ENCODE data around the gene PTPN6.

Gene PTPN6

DNA sequence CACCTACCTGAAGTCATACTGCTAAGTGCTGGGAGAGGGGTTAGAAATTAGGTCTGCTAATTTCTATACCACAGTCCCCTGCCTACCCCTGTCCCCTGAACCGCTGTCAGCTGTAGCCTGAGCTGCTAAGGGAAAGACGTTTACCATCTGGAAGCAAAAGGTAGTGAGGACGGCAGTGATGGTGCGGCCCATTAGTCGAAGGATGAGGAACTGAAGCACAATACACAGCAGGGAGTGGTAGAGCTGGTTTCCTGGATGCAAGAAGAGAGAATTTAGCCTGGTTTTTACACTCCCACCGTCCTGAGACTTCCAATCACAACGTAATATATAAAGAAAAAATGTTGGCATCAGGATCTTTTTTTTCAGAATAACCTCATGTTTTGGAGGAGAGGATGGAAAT, 31.4 kb downstream of the PTPN6 start:
- H3K4me3 ChIP-seq (ENCODE audit: low read length) = no peak overlapping the region
- no peak overlapping the region for H3K27ac ChIP-seq (ENCODE audit: low read length)
- no peaks in the 10 kb centered on the region for H3K9me3 ChIP-seq (ENCODE audit: control insufficient read depth, low read depth, low read length)
- no peak overlapping the region for H3K9ac ChIP-seq (ENCODE audit: low read length)
- peaks cover 42% of the 10 kb centered on the region for H3K36me3 ChIP-seq (ENCODE audit: control insufficient read depth, low read depth, low read length)
- no peaks in the 10 kb centered on the region for H3K27me3 ChIP-seq (ENCODE audit: control insufficient read depth, insufficient read depth, low read length)
- no peaks in the 10 kb centered on the region for H3K4me1 ChIP-seq (ENCODE audit: control insufficient read depth, low read depth, low read length)

- Histone ChIP-seq H3K27ac (ENCODE audit: low read length) (no peak overlapping the region), H3K9me3 (ENCODE audit: control insufficient read depth, low read depth, low read length) (no peaks in the 10 kb centered on the region), H3K4me1 (ENCODE audit: control insufficient read depth, low read depth, low read length) (no peaks in the 10 kb centered on the region), H3K4me3 (ENCODE audit: low read length) (no peak overlapping the region), H3K9ac (ENCODE audit: low read length) (no peak overlapping the region), H3K36me3 (ENCODE audit: control insufficient read depth, low read depth, low read length) (peaks cover 10% of the 10 kb centered on the region), H3K27me3 (ENCODE audit: control insufficient read depth, insufficient read depth, low read length) (no peaks in the 10 kb centered on the region)
Measured at GRCh38 chr12:6987956-6988553, 36.9 kb downstream of the PTPN6 start.

DNA sequence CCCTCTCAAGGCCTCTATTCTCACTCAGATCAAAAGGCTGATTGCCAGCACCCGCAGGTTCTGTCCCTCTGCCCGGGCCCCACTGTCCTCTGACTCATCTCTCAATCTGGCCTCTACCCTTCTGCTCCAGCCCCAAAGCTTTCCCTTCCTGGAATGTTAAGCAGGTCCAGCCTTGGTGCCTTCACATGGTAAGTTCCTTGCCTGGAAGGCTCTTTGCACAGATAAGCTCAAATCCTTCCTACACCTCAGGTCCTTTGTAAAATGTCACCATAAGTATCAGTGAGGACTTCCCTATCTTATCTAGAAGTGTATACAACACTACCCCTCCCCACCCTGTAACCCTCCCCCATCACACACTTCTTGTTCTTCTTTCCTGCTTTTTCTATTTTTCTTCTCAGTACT, 44.9 kb downstream of the PTPN6 start:
- H3K36me3 ChIP-seq (ENCODE audit: control insufficient read depth, low read depth, low read length) = peaks cover 15% of the 10 kb centered on the region
- no peak overlapping the region for H3K27ac ChIP-seq (ENCODE audit: low read length)
- no peak overlapping the region for H3K9ac ChIP-seq (ENCODE audit: low read length)
- H3K9me3 ChIP-seq (ENCODE audit: control insufficient read depth, low read depth, low read length) = no peaks in the 10 kb centered on the region
- no peaks in the 10 kb centered on the region for H3K4me1 ChIP-seq (ENCODE audit: control insufficient read depth, low read depth, low read length)
- H3K4me3 ChIP-seq (ENCODE audit: low read length) = no peak overlapping the region
- H3K27me3 ChIP-seq (ENCODE audit: control insufficient read depth, insufficient read depth, low read length) = no peaks in the 10 kb centered on the region

- Histone ChIP-seq H3K27me3 (ENCODE audit: control insufficient read depth, insufficient read depth, low read length) (no peaks in the 10 kb centered on the region), H3K36me3 (ENCODE audit: control insufficient read depth, low read depth, low read length) (peaks cover 15% of the 10 kb centered on the region), H3K9ac (ENCODE audit: low read length) (no peak overlapping the region), H3K4me3 (ENCODE audit: low read length) (no peak overlapping the region), H3K9me3 (ENCODE audit: control insufficient read depth, low read depth, low read length) (no peaks in the 10 kb centered on the region), H3K4me1 (ENCODE audit: control insufficient read depth, low read depth, low read length) (no peaks in the 10 kb centered on the region), H3K27ac (ENCODE audit: low read length) (no peak overlapping the region)
Measured at GRCh38 chr12:6998715-6999451, 47.7 kb downstream of the PTPN6 start.

DNA sequence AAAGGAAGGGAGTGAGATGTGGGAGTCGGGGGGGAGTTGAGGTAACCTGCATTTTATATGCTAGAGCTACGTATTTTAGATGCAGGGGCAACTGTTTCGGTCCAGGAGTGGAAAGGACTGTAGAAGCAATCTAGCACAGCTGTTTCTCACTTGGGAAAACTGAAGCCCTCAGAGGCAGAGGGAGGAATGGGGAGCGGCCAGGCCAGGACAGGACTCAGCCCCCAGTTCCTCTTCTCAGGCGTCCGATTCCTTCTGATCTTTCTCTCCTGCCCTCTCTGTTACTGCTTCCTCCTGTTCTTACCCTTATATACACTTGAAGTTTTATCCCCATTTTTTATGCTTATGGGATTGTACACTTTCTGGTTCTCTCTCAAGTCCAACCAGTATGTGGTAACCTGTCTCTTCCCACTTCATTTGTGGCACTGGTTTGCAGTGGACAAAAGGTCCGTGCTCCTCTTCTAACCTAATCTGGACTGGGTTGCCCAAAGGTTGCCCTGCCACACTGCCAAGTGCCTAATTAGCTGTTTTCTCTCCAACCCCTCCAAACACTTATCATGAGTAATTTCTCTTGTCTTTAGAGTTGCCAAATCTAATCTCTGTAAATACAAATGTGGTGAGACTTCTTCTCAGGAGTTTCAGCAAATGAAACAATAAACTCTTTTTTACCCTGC, 50.9 kb downstream of the PTPN6 start:
- Histone ChIP-seq H3K9me3 (ENCODE audit: control insufficient read depth, low read depth, low read length) (no peaks in the 10 kb centered on the region), H3K4me3 (ENCODE audit: low read length) (no peak overlapping the region), H3K9ac (ENCODE audit: low read length) (no peak overlapping the region), H3K27ac (ENCODE audit: low read length) (no peak overlapping the region), H3K4me1 (ENCODE audit: control insufficient read depth, low read depth, low read length) (no peaks in the 10 kb centered on the region), H3K36me3 (ENCODE audit: control insufficient read depth, low read depth, low read length) (peaks cover 9% of the 10 kb centered on the region), H3K27me3 (ENCODE audit: control insufficient read depth, insufficient read depth, low read length) (no peaks in the 10 kb centered on the region)

DNA sequence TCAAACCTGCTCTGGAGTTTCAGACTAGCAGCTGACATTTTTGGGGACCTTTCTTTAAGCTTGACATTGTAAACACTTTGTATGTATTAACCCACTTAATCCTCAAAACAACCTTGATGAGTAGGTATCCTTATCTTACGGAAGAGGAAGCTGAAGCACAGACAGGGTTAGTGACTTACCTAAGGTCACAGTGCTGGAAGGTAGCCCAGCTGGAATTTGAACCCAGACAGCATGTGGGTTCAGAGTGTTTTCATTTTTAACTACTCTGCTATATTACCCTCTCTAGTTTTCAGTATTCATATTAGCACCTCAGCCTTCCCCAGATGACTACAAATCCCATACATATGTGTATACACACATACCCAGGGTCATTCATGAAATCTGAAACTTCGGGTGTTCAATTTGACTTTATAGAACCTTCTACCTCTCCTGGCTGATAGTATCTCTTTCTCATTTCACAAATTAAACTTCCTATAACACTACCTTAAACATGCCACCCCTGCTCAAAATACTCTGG, 53.2 kb downstream of the PTPN6 start:
- H3K9me3 ChIP-seq (ENCODE audit: control insufficient read depth, low read depth, low read length) = no peaks in the 10 kb centered on the region
- no peak overlapping the region for H3K9ac ChIP-seq (ENCODE audit: low read length)
- peaks cover 2% of the 10 kb centered on the region for H3K36me3 ChIP-seq (ENCODE audit: control insufficient read depth, low read depth, low read length)
- H3K27me3 ChIP-seq (ENCODE audit: control insufficient read depth, insufficient read depth, low read length) = no peaks in the 10 kb centered on the region
- no peak overlapping the region for H3K27ac ChIP-seq (ENCODE audit: low read length)
- H3K4me3 ChIP-seq (ENCODE audit: low read length) = no peak overlapping the region
- H3K4me1 ChIP-seq (ENCODE audit: control insufficient read depth, low read depth, low read length) = no peaks in the 10 kb centered on the region

DNA sequence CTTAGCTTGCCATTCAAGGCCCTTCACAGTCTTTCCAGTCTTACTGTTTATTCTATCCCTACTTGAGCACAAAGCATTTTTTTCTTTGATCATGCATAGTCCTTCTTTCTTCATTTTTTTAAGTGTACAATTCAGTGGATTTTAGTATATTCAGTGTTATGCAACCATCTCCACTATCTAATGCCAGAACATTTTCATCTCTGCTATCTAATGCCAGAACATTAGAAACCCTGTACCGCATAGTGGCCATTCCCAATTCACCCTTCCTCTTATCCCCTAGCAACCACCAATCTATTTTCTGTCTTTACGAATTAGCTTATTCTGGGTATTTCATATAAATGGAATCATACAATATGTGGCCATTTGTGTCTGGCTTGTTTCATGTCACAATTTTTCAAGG, 53.7 kb downstream of the PTPN6 start:
- H3K4me3 ChIP-seq (ENCODE audit: low read length) = no peak overlapping the region
- no peaks in the 10 kb centered on the region for H3K9me3 ChIP-seq (ENCODE audit: control insufficient read depth, low read depth, low read length)
- no peak overlapping the region for H3K27ac ChIP-seq (ENCODE audit: low read length)
- no peaks in the 10 kb centered on the region for H3K4me1 ChIP-seq (ENCODE audit: control insufficient read depth, low read depth, low read length)
- H3K27me3 ChIP-seq (ENCODE audit: control insufficient read depth, insufficient read depth, low read length) = no peaks in the 10 kb centered on the region
- peaks cover 2% of the 10 kb centered on the region for H3K36me3 ChIP-seq (ENCODE audit: control insufficient read depth, low read depth, low read length)
- no peak overlapping the region for H3K9ac ChIP-seq (ENCODE audit: low read length)

GRCh38 chr12:7005311-7005710, 54.2 kb downstream of the PTPN6 start:
- Histone ChIP-seq H3K9ac (ENCODE audit: low read length) (no peak overlapping the region), H3K27me3 (ENCODE audit: control insufficient read depth, insufficient read depth, low read length) (no peaks in the 10 kb centered on the region), H3K36me3 (ENCODE audit: control insufficient read depth, low read depth, low read length) (peaks cover 2% of the 10 kb centered on the region), H3K9me3 (ENCODE audit: control insufficient read depth, low read depth, low read length) (no peaks in the 10 kb centered on the region), H3K4me1 (ENCODE audit: control insufficient read depth, low read depth, low read length) (no peaks in the 10 kb centered on the region), H3K27ac (ENCODE audit: low read length) (no peak overlapping the region), H3K4me3 (ENCODE audit: low read length) (no peak overlapping the region)

DNA sequence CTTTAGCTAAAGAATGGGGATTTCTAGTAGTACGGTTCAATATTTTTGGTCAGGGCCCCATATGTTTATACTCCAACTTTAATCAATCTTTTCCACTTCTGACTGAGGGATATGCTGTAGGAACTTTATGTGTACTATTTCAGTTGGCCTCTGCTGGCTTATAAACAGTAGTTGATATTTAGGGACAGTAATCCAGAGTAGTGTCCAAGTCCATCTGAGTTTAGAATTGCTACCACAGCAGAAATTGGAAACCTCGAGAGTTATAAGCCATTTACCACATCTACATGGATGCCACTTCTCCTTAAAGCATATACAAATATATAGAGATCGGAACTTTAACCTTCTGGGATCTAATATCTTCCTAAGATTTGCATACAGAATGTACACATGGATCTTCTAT, 55.5 kb downstream of the PTPN6 start:
- no peak overlapping the region for H3K9ac ChIP-seq (ENCODE audit: low read length)

DNA sequence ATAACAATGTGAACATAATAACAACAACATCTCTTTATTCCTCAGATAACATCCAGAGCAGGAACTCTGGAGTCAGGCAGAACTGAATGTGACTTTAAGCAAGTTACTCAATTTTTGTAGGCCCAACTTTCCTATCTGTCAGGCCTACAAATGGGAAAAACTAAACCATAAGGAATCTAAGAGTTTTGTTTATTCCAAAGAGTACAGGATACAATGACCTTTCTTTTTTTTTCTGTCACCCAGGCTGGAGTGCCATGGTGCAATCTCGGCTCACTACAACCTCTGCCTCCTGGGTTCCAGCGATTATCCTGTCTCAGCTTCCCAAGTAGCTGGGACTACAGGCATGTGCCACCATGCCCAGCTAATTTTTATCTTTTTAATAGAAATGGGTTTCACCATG, 57.7 kb downstream of the PTPN6 start:
- Histone ChIP-seq H3K4me3 (ENCODE audit: low read length) (no peak overlapping the region), H3K9ac (ENCODE audit: low read length) (no peak overlapping the region), H3K9me3 (ENCODE audit: control insufficient read depth, low read depth, low read length) (no peaks in the 10 kb centered on the region), H3K27me3 (ENCODE audit: control insufficient read depth, insufficient read depth, low read length) (no peaks in the 10 kb centered on the region), H3K27ac (ENCODE audit: low read length) (no peak overlapping the region), H3K4me1 (ENCODE audit: control insufficient read depth, low read depth, low read length) (no peaks in the 10 kb centered on the region), H3K36me3 (ENCODE audit: control insufficient read depth, low read depth, low read length) (peaks cover 2% of the 10 kb centered on the region)

More for the DNA sequence above, 55.5 kb downstream of the PTPN6 start:
- no peaks in the 10 kb centered on the region for H3K4me1 ChIP-seq (ENCODE audit: control insufficient read depth, low read depth, low read length)
- H3K27me3 ChIP-seq (ENCODE audit: control insufficient read depth, insufficient read depth, low read length) = no peaks in the 10 kb centered on the region
- no peak overlapping the region for H3K27ac ChIP-seq (ENCODE audit: low read length)
- H3K36me3 ChIP-seq (ENCODE audit: control insufficient read depth, low read depth, low read length) = peaks cover 2% of the 10 kb centered on the region
- no peaks in the 10 kb centered on the region for H3K9me3 ChIP-seq (ENCODE audit: control insufficient read depth, low read depth, low read length)
- no peak overlapping the region for H3K4me3 ChIP-seq (ENCODE audit: low read length)

GRCh38 chr12:7009512-7009911, 58.4 kb downstream of the PTPN6 start:
- H3K4me3 ChIP-seq (ENCODE audit: low read length) = no peak overlapping the region

More at GRCh38 chr12:7009512-7009911, 58.4 kb downstream of the PTPN6 start:
- H3K4me1 ChIP-seq (ENCODE audit: control insufficient read depth, low read depth, low read length) = no peaks in the 10 kb centered on the region
- H3K36me3 ChIP-seq (ENCODE audit: control insufficient read depth, low read depth, low read length) = peaks cover 2% of the 10 kb centered on the region
- H3K27ac ChIP-seq (ENCODE audit: low read length) = no peak overlapping the region
- no peak overlapping the region for H3K9ac ChIP-seq (ENCODE audit: low read length)
- H3K9me3 ChIP-seq (ENCODE audit: control insufficient read depth, low read depth, low read length) = no peaks in the 10 kb centered on the region
- no peaks in the 10 kb centered on the region for H3K27me3 ChIP-seq (ENCODE audit: control insufficient read depth, insufficient read depth, low read length)
